HG02981 (cell line): ENCODE data around the gene RBP2.
"Not testable (repeated sequence)": the region's sequence is repeated elsewhere in the genome, so short reads cannot be mapped to it uniquely, and the experiment has no call there.

Source experiments
- ATAC-seq: cut with Tn5 transposase; IDR thresholded peaks from one replicate; pipeline ENCODE4 v1.9.1; 2021; ENCODE audit warnings: mild to moderate bottlenecking, moderate library complexity; ENCODE audit not compliant: unreplicated experiment

Gene RBP2

DNA sequence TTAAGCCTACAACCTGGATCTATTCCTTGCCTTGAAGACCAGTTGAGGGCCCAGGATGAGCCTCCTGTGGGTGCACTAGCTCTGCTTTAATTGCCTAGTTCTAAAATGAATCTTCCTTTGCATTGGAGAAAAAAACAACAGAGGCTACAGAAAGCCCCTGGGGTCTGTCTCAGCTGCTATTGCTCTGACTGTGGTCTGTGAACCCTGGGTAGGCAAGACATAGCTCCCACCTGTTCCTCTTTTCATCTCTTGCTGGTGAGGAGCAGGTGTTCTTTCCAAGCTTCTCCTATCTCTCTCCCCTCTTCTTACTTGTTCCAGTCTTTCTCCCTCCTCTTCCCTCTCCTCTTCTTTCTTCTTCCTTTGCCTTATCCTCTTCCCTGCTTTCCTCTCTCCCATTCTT is 28.8 kb downstream of the RBP2 start:
- no peak for ATAC-seq

DNA sequence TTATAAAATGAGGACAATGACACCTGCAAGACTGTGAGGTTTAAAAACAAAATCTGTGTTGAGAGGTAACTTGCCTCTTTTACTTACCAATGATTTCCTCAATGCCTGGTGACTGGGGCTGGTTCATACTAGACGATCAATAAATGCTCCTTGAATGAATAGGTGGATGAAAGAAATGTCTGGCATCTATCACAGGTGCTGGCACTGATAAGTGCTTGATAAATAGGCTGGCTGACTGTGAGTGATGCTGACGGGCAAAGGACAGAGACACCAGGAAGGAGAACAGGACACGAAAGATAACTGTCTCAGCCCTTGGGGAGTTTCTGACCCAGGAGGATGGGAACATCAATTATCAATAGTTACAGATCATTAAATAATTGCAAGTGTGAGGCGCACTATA is 31.9 kb downstream of the RBP2 start:
- ATAC-seq, result no peak

DNA sequence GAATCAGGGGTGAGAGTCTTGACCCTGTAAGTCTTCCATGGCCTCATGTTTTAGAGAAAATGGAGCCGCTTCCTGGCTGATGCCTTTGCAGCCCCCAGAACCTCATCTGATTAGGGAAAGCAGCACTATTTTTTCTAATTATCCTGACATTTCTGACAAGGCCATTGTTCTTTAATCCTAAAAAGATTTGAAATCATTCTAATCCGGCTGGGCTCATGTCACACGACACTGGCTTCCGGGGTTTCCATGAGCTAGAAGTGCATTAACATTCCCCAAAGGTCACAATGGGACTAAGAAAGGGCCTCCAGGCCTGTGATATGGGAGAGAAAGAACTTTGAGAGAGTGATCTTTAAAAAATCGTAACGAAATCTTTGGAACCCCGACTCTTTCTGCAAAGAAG is 33.1 kb downstream of the RBP2 start:
- no peak for ATAC-seq

DNA sequence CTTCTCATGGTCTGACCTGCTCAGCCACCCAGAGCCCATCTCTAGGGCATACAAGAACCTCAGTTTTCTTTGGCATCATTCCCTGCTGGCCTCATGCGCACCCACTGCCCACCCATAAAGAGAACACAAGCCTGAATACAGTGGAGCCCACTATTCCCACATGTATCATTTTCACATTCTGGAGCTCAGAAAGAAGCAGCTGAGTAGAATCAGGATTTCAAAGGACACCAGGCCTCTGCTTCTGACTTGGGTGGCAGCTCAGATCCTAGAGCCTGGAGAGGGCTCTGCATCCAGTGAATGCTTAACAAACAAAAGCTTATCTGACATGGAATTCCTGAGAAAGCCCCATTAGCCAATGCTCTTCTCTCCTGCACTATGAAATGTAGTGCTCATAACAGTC is 34.7 kb downstream of the RBP2 start:
- no peak for ATAC-seq

DNA sequence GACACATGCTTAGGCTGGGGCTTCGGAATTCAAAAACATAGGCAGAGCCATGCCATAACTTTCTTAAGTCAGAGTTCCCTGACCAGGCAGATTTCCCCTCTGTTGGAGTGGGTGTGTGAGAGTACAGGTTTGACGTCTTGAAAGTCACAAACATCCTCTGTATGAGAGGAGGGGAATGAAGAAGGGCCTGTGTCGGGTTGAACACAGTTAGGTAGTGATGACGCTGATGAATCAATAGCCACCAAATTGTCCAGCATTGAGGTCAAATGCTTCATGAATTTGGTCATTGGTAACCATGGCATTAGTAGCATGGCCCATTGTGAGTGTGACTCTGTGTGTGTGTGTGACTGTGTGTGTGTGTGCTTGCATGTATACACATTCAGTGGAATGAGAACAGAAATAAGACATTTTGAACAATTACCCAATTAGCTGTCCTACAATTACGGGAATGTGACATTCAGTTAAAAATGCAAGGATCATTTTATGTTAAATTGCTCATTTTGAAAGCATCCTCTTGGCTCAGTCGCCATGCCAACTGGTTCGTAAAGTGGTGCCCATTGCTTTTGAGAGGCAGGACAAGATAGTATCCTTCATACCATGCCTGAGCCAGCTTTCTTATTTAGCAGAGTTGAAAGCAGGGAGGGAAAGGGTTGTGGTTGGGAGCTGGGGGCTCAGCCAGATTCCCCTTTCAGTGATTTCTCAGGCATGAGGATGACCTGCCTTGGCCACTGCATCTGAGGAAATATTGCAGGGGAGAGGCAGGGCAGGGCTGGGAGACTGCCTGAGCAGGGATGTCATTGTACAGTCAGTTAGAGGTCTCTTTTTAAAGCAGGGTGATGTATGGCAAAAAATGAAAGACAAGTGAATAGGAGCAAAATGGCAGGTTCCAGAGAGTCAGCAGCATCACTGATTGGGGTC is 35.4 kb downstream of the RBP2 start:
- no peak for ATAC-seq

DNA sequence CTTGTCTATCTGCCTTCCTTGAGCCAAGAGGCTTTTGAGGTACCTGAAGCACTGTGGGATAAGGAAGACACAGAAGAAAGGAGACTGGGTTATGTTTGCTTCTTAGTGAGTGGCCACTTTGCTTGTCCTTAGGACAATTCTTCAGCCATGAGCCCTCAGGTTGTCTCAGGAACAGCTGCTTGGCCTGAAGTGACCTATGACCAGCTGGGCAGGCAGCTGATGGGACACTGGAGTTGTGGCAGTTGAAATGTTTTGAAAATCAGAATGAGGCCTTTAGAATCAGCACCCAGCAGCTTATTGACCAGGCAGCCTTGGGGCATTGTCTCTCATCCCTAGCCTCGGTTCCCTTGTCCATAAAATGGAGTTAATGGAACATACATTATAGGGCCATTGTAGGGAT is 37.0 kb downstream of the RBP2 start:
- ATAC-seq, result no peak

DNA sequence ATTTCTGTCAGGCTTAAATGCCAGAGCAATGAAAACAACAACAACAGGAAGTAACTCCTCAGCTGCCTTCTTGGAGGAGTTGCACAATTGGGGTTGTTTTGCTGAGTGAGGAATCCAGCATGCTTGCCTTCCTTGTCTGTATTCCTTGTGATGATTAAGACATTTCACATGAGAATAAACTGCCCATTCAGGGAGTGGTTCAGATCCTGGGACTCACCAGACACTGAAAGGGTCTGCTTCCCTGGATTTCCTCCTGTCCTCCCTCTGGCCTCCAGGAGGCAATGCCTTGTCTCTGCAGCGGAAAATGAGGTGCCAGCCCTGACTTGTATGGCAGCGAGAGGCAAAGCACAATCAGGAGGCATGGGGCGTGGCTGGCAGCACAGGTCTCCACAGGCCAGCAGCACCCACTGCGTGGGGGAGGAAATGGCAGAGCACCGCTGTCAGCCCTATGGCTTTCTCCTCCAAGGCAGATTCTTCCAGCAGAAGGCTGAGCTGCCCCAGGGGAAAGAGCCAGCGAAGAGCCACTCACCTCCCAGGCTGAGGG is 41.5 kb downstream of the RBP2 start:
- ATAC-seq, result no peak

DNA sequence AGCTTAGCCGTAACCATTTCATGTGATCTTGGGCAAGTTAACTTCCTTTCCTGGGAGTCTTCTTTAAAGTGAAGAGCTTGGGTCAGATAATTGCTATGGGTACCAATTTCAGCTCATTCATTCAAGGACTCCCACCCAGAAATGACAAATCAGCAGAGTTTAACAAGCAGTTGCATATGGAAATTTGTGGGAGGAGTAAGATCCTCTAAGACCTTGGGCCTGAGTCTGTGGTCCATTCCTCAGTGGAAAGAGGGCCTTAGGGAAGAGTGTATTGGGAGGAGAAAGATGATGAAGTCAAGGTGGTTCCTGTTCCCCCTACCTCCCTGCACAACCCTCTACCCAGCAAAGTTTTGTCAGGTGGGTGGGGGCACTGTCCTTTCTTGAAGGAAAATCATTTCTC is 42.1 kb downstream of the RBP2 start:
- no peak for ATAC-seq

DNA sequence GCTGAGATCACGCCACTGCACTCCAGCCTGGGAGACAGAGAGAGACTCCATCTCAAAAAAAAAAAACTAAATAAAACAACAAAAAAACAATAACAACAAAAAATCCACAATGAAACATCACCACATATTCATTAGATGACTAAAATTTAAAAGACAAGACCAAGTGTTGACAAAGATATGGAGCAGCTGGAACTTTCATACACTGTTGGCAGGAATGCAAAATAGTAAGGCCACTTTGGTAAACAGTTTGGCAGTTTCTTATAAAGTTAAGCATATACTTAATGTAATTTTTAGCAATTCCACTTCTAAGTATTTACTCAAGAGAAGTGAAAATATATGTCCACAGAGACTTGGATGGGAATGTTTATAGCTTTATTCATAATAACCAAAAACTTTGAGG is 43.2 kb downstream of the RBP2 start:
- no peak for ATAC-seq

DNA sequence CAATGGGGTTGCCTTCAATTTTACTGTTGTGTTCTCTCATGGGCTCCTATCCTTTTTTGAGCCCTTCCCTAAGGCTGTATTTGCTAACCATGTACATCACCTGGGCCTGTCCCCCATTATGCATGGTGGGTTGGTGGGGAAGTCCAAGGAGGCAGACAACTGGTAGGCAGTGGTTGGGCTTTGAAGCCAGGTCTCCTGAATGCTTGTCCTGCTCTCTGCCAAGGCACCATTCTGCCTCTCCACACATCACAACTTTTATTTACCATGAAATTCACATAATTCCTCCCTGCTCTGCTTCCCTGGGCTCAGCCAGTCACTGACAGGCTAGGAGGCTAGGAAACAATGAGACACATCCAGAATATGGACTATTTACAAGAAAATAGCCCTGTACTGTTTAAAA is 45.8 kb downstream of the RBP2 start:
- ATAC-seq, result no peak

DNA sequence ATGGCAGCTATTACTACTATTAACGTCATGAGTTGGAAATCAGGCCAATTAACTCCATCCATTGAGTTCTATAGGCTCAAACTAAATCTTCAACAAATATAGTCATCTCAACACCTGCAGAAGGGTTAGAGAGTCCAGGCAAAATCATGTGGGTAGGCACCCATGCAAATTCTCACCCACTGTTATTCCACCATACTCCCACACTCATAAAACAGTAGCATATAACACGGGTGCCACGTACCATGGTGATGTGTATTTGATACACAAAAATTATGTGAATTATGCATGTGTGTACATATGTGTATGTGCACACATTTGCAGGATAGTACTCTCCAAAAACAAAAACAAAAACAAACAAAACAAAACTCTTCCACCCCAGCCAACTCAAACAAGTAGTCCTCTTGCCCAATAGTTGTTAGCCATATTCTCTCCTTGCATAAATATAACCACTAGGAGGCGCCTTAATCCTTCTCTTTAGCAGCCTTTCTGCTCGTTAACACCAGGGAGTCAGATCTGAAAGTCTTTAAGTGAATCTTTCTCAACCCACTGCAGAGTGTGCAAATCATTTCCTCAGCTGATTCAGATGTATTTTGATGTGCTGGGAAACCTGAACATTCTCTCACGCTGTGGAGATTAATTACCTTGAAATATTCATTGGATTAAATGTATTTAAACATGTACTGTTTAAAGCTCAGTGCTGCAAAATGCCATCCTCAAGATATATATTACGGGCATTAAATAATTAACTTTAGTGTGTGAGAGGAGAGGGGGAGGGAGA is 48.8 kb downstream of the RBP2 start:
- ATAC-seq, result peak; percentile 90

DNA sequence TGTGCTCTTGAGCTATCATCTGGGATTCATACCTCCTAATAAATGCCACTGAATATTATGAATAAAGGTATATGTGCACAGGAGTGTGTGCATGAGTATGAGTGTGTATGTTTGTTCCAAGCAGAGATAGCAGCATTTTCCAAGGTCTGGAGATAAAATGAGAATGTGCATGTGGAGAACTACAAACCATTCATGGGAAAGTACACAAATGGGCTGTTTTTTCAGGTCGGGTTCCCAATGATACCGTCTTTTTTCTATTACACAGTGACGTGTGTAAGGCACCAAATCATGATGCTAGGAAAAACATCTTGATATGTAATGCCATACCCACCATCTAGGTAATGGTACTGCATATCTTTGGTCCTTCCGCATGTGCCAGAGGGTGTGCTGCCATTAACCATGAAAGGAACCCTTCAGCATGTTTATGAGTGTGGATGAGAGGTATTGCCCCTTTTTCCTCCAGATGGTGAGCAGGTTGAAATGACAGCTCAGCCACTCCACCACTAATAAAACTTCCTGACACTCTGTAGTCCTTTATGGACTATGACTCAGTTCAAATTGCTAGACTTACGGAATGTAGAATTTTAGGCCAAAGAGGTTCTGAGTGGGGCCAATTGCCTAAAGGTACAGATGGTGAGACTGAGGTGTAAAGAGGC is 50.4 kb downstream of the RBP2 start:
- no peak for ATAC-seq

DNA sequence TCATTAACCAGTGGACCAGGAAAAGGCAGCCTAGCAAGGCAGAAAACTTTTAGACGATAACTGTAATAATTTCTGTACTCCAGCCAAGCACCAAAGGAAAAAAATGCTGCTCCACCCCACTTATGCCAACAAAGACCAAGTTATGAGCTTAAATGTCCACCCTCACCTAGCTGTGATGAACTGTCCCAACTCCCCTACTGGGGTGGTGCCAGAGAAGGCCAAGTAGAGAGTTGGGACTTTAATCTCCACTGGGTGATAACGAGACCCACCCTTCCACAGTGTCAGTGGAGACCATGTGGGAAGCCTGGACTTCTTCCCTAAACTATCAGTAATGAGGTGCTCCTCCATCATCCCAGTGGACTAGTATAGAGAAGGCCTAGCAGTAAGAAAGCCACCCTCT is 53.1 kb downstream of the RBP2 start:
- ATAC-seq, result no peak

DNA sequence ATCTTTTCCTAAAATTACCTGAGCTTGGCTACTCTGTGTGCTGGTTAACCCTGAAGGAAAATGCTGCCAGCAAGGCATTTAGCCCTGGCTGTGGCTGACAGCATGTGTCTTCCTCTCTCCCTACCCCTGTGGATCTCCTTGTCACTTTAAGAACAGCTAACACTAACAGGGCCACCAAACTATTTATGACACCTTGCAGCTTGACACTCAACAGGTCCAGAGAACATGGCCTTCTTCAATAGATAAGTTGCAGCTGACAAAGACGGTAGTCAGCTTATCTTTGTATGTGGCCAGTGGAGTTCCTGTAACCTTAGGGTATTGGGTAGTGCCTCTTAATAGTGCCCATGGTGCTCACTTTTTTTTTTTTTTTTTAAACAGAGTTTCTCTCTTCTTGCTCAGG is 54.9 kb downstream of the RBP2 start:
- ATAC-seq, result no peak

DNA sequence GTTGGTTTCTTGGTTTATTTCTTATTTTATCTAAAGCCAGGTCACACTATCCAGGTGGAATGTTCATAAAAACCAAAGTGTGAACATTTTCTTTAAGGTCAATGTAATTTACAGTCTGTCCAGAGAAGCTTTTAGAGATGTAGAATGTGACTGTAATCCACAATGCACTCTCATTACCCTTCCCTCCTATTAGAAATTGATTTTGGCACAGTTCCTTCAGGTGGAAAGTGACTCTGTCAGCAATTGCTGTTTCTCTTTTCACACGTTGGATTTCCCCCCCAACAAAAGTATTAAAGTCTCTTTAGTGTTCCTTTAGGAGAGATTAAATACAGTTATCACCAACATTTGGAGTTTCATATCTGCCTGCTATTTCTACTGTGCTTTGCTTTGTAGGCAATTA is 55.3 kb downstream of the RBP2 start:
- ATAC-seq, result no peak

DNA sequence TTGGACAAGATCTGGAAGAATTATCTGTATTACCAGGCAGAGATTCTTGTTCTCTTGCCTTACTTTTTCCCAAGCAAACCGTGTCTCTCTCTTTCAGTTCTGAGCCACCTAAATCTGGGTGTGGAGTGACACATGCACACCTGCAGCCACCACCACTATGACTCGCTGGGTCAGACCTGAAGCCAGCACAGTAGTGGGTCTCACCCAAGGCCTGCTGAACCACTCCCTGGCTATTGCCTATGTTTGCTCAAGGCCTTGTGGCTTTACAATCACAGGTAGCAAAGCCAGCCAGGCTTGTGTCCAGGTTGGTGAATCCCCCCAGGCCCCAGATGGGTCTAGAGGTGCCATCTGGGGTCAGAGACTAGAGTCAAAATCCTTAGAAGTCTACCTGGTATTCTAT is 58.2 kb downstream of the RBP2 start:
- ATAC-seq, result no peak

DNA sequence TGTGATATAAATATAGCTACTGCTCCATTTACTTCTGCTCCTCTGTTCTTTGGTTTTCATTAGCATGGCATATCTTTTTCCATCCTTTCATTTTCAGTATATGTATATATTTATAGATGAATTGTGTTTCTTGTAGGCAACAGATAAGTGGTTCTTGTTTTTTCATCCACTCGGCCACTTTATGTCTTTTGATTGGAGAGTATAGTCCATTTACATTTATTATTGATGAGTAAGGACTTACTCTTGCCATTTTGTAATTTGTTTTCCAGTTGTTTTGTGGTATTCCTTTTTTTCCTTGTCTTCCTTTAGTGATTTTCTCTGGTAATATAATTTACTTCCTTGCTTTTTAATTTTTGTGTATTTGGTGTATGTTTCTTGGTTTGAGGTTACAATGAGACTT is 60.0 kb downstream of the RBP2 start:
- no peak for ATAC-seq

DNA sequence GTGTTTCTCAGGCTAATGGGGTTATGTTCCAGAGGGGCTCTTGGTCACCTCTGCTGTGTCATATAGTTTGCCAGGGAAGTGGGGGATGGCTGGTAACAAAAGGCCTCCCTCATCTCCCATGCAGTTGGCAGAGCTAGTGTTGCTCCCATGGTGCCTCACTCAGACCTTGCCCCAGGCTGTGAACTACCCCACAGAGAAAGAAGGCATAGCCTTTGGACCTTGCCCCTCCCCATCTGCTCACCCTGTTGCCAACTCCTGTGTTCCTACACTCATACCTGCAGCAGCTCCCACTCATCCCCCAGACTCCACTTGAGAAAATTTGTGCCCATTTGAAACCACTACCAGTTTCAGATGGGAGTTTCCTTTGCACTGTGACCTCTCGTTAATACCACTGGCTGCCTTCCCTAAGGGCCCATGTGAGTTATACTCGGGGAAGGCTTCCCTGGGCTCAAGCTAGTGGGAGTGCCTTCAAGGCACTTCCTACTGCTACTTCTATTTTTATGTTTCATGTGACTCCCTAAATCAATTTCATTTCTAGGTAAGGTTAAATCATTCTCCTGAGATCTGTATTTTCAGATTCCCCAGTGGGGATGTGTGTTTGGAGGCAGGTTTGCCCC is 61.6 kb downstream of the RBP2 start:
- ATAC-seq, result no peak

DNA sequence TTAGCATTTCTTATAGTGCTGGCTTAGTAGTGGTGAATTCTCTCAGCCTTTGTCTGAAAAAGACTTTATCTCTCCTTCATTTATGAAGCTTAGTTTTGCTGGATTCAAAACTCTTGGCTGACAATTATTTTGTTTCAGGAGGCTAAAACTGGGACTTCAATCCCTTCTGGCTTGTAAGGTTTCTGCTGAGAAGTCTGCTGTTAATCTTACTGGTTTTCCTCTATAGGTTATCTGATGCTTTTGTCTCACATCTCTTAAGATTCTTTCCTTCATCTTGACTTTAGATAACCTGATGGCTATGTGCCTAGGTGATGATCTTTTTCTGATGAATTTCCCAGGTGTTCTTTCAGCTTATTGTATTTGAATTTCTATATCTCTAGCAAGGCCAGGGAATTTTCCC is 63.4 kb downstream of the RBP2 start:
- not testable (repeated sequence) for ATAC-seq
